ENCODE data around the gene RSPH10B2.
"Not testable (repeated sequence)": the region's sequence is repeated elsewhere in the genome, so short reads cannot be mapped to it uniquely, and the experiment has no call there.

GRCh38 chr7:6792113-6792872 lies 38.4 kb downstream of the RSPH10B2 start:
- TF ChIP-seq CTCF (conservative IDR thresholded peaks at IDR 0.05 in 1 of 2, IDR thresholded peaks at IDR 0.05 in 1 of 2; ENCODE audit: low read depth in 1 of 2, low read length in 2 of 2); EZH2 (IDR thresholded peaks at IDR 0.05; ENCODE audit: low read length, missing control alignments): not testable (repeated sequence)

Data from fibroblast of lung (primary cell).